Vagina (tissue), 2 donors: Measurements from ENCODE around the gene CNTRL. TPM values are rescaled to one million over a fixed set of nuclear protein-coding genes. Genes with fewer than 3 reads are reported as not detected.

Source experiments
- DNase-seq, 2 donors: peaks; one replicate each; pipeline ENCODE4 v3.0.0-alpha.2; 2017; ENCODE audit errors: extremely low spot score in 2 of 2
- H3K27ac ChIP-seq: fragments of 200-600 bp; sonication (generic); one replicate; pipeline ENCODE4 v1.5.1; 2019
- H3K27me3 ChIP-seq: fragments of 200-600 bp; sonication (generic); one replicate; pipeline ENCODE4 v1.5.1; 2019
- H3K36me3 ChIP-seq, 2 donors: fragments of 200-600 bp; sonication (generic); one replicate each; pipeline ENCODE4 v1.5.1; 2017 to 2019
- H3K4me1 ChIP-seq: fragments of 200-600 bp; sonication (generic); one replicate; pipeline ENCODE4 v1.5.1; 2019
- H3K4me3 ChIP-seq, 2 donors: fragments of 200-600 bp; sonication (generic); 1 replicate in 1 of 2; 2 replicates in 1 of 2; pipeline ENCODE4 v1.5.1; 2016 to 2019
- H3K9me3 ChIP-seq: fragments of 200-600 bp; sonication (generic); one replicate; pipeline ENCODE4 v1.5.1; 2019
- CTCF ChIP-seq, 3 experiments: fragments of 450-650 bp in 2 of 3; fragments of 200-600 bp in 1 of 3; sonication (generic) in 1 of 3; IDR thresholded peaks; one replicate each; pipeline ENCODE4 v1.5.1; 2017 to 2019; ENCODE audit warnings: antibody characterized with exemption in 3 of 3, mild to moderate bottlenecking in 2 of 3, moderate library complexity in 2 of 3
- POLR2A ChIP-seq, 2 donors: fragments of 450-650 bp; IDR thresholded peaks; one replicate each; pipeline ENCODE4 v1.6.1; 2017; ENCODE audit warnings: antibody characterized with exemption in 2 of 2, mild to moderate bottlenecking in 2 of 2, moderate library complexity in 2 of 2
- POLR2AphosphoS5 ChIP-seq, 2 donors: sonication (generic); formaldehyde crosslinking; IDR thresholded peaks; one replicate each; pipeline ENCODE4 v1.9.0; 2017; ENCODE audit warnings: antibody characterized with exemption in 2 of 2, mild to moderate bottlenecking in 2 of 2, low read depth in 1 of 2; ENCODE audit not compliant: insufficient read depth in 1 of 2
- intact Hi-C: fragments of 100-400 bp; cut with DNase I; formaldehyde crosslinking; loops from one replicate; pipeline ENCODE4 v1.15.1; 2023
- total RNA-seq: library from RNA; depleted of rRNA; stranded (reverse); fragments of >200 nt; gene quantifications from one replicate; pipeline ENCODE4 v1.2.3, GENCODE V29; 2016

The CNTRL gene
- total RNA-seq, 1 donor from 2014 or later: 13.8 TPM

GRCh38 chr9:121191235-121191634 is 116.5 kb downstream of the CNTRL start:
- DNase-seq: no peak
- H3K27me3 ChIP-seq: no peaks in the 10 kb centered on the region
- no peak overlapping the region for H3K27ac ChIP-seq
- TF ChIP-seq POLR2A (IDR thresholded peaks at IDR 0.05) (no peak), CTCF (IDR thresholded peaks at IDR 0.05) (no peak), POLR2AphosphoS5 (IDR thresholded peaks at IDR 0.05; ENCODE audit: insufficient read depth in 1 of 2, low read depth in 1 of 2) (no peak)
- peaks cover 0 to 4% of the 10 kb centered on the region in 2 donors for H3K36me3 ChIP-seq
- intact Hi-C loops: no loop called here
- peaks cover 97% of the 10 kb centered on the region for H3K4me1 ChIP-seq
- H3K4me3 ChIP-seq: no peak overlapping the region
- no peaks in the 10 kb centered on the region for H3K9me3 ChIP-seq

GRCh38 chr9:121192518-121192917 is 117.8 kb downstream of the CNTRL start:
- Histone ChIP-seq H3K4me1 (peaks cover 98% of the 10 kb centered on the region), H3K27me3 (no peaks in the 10 kb centered on the region), H3K9me3 (no peaks in the 10 kb centered on the region), H3K27ac (no peak overlapping the region), H3K36me3 (no peaks in the 10 kb centered on the region), H3K4me3 (no peak overlapping the region)
- no peak for DNase-seq
- TF ChIP-seq POLR2AphosphoS5 (IDR thresholded peaks at IDR 0.05; ENCODE audit: insufficient read depth in 1 of 2, low read depth in 1 of 2): no peak
- intact Hi-C loops: no loop called here

- intact Hi-C loops: no loop called here
- H3K4me1 ChIP-seq: peaks cover 98% of the 10 kb centered on the region
- H3K27me3 ChIP-seq: no peaks in the 10 kb centered on the region
- H3K36me3 ChIP-seq: no peaks in the 10 kb centered on the region
- H3K27ac ChIP-seq: no peak overlapping the region
- no peak overlapping the region for H3K4me3 ChIP-seq
- DNase-seq: no peak
- TF ChIP-seq POLR2A (IDR thresholded peaks at IDR 0.05) (no peak), POLR2AphosphoS5 (IDR thresholded peaks at IDR 0.05; ENCODE audit: insufficient read depth in 1 of 2, low read depth in 1 of 2) (no peak), CTCF (IDR thresholded peaks at IDR 0.05) (no peak)
- no peaks in the 10 kb centered on the region for H3K9me3 ChIP-seq
Measured at GRCh38 chr9:121192959-121193640, 118.3 kb downstream of the CNTRL start.

- Histone ChIP-seq H3K27ac (no peak overlapping the region), H3K9me3 (no peaks in the 10 kb centered on the region), H3K4me3 (no peak overlapping the region), H3K36me3 (no peaks in the 10 kb centered on the region), H3K4me1 (peaks cover 98% of the 10 kb centered on the region), H3K27me3 (no peaks in the 10 kb centered on the region)
- intact Hi-C loops: no loop called here
- DNase-seq: no peak
- peak in 1 of 2 donors; percentile 54 for TF ChIP-seq POLR2AphosphoS5 (IDR thresholded peaks at IDR 0.05; ENCODE audit: insufficient read depth in 1 of 2, low read depth in 1 of 2)
- no peak for TF ChIP-seq CTCF (IDR thresholded peaks at IDR 0.05)
- TF ChIP-seq POLR2A (IDR thresholded peaks at IDR 0.05): no peak
Measured at GRCh38 chr9:121194730-121195129, 120.0 kb downstream of the CNTRL start.

GRCh38 chr9:121196389-121196788 is 121.6 kb downstream of the CNTRL start:
- TF ChIP-seq CTCF (IDR thresholded peaks at IDR 0.05) (no peak), POLR2AphosphoS5 (IDR thresholded peaks at IDR 0.05; ENCODE audit: insufficient read depth in 1 of 2, low read depth in 1 of 2) (no peak), POLR2A (IDR thresholded peaks at IDR 0.05) (no peak)
- H3K4me3 ChIP-seq: no peak overlapping the region
- no peaks in the 10 kb centered on the region for H3K9me3 ChIP-seq
- no peak for DNase-seq
- no peak overlapping the region for H3K27ac ChIP-seq
- H3K36me3 ChIP-seq: no peaks in the 10 kb centered on the region
- H3K4me1 ChIP-seq: peaks cover 93% of the 10 kb centered on the region
- intact Hi-C loops: no loop called here
- H3K27me3 ChIP-seq: no peaks in the 10 kb centered on the region
